ENCODE measurements around the gene PRKG1.

PRKG1 gene

DNA sequence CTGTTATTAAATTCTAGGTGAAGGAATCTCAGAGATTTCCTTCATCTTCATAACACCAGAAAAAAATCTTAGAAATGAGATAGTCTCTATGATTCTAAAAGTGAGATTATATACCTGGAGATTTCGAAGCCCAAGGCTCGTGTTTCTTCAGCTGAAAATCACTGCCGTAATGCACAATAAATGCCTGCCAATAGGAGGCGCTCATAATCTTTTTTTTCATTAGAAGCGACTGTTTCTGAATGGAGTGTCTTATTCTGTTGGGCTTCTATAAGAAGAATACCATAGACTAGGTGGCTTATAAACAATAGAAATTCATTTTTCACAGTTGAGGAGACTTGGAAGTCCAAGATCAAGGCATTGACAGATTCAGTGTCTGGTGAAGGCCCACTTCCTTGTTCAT, 294.7 kb downstream of the PRKG1 start:
- Histone ChIP-seq H3K4me3 (ENCODE audit: control insufficient read depth in 1 of 7, extremely low read depth in 1 of 7, insufficient read depth in 4 of 7, low read depth in 2 of 7, low read length in 6 of 7) (no peak overlapping the region), H3K36me3 (ENCODE audit: control insufficient read depth in 4 of 4, insufficient read depth in 4 of 4, low read length in 3 of 4) (no peaks in the 10 kb centered on the region), H3K27ac (ENCODE audit: insufficient read depth in 1 of 2, low read depth in 1 of 2, low read length in 2 of 2, poor library complexity in 1 of 2, severe bottlenecking in 2 of 2) (no peak overlapping the region), H3K9me3 (ENCODE audit: control extremely low read depth in 1 of 5, control insufficient read depth in 4 of 5, insufficient read depth in 2 of 5, low read depth in 1 of 5, low read length in 4 of 5) (no peaks in the 10 kb centered on the region), H3K4me1 (ENCODE audit: control extremely low read depth in 1 of 4, control insufficient read depth in 4 of 4, insufficient read depth in 4 of 4, low read length in 3 of 4) (no peaks in the 10 kb centered on the region), H3K27me3 (replicated peaks in 2 of 5; ENCODE audit: control insufficient read depth in 4 of 5, insufficient read depth in 5 of 5, low read length in 4 of 5) (no peaks in the 10 kb centered on the region)
- ChIA-PET CTCF (interaction anchor here (1.4 kb wide), 1 partner anchor 9 kb away, joined by 3 read pairs; no protein-coding TSS in a partner anchor), POLR2A (no interaction called here)
- DNase-seq: no peak
- WGBS (ENCODE audit: insufficient coverage): 98% methylated on average over 5 of the region's 5 CpGs

DNA sequence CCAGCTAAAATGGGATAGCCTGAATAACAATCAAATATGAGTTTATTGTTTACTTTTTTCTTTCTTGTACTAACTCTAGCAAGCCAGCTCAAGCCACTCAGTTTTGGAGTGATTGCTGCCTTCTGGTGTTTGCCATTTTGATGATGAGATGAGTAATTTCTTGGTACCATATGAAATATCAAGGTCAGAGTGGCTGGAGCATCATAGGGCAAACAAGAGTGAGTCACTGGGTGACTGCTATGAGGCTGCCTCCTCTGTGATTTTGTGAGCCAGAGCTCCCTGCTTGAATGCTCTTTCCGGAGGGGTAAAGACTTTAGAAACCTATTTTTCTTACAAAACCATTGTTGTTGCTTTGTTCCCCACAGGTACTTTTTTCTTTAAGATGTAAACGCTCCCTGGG, 295.6 kb downstream of the PRKG1 start:
- H3K4me1 ChIP-seq (ENCODE audit: control extremely low read depth in 1 of 4, control insufficient read depth in 4 of 4, insufficient read depth in 4 of 4, low read length in 3 of 4): no peaks in the 10 kb centered on the region
- WGBS (ENCODE audit: insufficient coverage): 100% methylated on average over 1 of the region's 2 CpGs
- no peaks in the 10 kb centered on the region for H3K9me3 ChIP-seq (ENCODE audit: control extremely low read depth in 1 of 5, control insufficient read depth in 4 of 5, insufficient read depth in 2 of 5, low read depth in 1 of 5, low read length in 4 of 5)
- no peak overlapping the region for H3K4me3 ChIP-seq (ENCODE audit: control insufficient read depth in 1 of 7, extremely low read depth in 1 of 7, insufficient read depth in 4 of 7, low read depth in 2 of 7, low read length in 6 of 7)
- H3K27me3 ChIP-seq (replicated peaks in 2 of 5; ENCODE audit: control insufficient read depth in 4 of 5, insufficient read depth in 5 of 5, low read length in 4 of 5): no peaks in the 10 kb centered on the region
- H3K36me3 ChIP-seq (ENCODE audit: control insufficient read depth in 4 of 4, insufficient read depth in 4 of 4, low read length in 3 of 4): no peaks in the 10 kb centered on the region
- POLR2A ChIA-PET: no interaction called here
- no peak overlapping the region for H3K27ac ChIP-seq (ENCODE audit: insufficient read depth in 1 of 2, low read depth in 1 of 2, low read length in 2 of 2, poor library complexity in 1 of 2, severe bottlenecking in 2 of 2)
- CTCF ChIA-PET: interaction anchor here (0.6 kb wide), 1 partner anchor 247 kb away, joined by 3 read pairs; no protein-coding TSS in a partner anchor
- DNase-seq: no peak

DNA sequence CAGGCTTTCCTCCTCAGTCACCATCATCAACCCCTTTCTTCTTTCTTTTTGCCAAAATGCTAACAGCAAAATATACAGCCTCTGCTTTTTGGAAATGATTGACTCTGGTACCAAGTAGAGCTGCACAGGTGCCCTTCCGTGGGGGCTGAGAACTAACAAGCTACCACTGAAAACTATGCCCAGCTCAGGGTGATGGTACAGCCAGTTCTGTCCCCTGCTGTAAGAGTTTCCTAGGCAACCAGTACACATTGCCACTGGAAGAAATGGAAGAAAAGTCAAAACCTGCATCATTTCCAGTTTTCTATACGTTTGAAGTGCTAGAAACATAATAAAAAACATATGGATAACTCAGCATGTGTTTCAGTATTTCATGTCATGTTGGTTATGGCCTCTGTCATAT, 297.5 kb downstream of the PRKG1 start:
- ChIA-PET CTCF (interaction anchor here (0.6 kb wide), 1 partner anchor 288 kb away, joined by 3 read pairs; no protein-coding TSS in a partner anchor), POLR2A (no interaction called here)
- no peaks in the 10 kb centered on the region for H3K27me3 ChIP-seq (replicated peaks in 2 of 5; ENCODE audit: control insufficient read depth in 4 of 5, insufficient read depth in 5 of 5, low read length in 4 of 5)
- WGBS (ENCODE audit: insufficient coverage): 91% methylated on average over 1 of the region's 2 CpGs
- DNase-seq: peak in 1 of 3 donors; percentile 6
- no peak overlapping the region for H3K27ac ChIP-seq (ENCODE audit: insufficient read depth in 1 of 2, low read depth in 1 of 2, low read length in 2 of 2, poor library complexity in 1 of 2, severe bottlenecking in 2 of 2)
- no peak overlapping the region for H3K4me3 ChIP-seq (ENCODE audit: control insufficient read depth in 1 of 7, extremely low read depth in 1 of 7, insufficient read depth in 4 of 7, low read depth in 2 of 7, low read length in 6 of 7)
- H3K4me1 ChIP-seq (ENCODE audit: control extremely low read depth in 1 of 4, control insufficient read depth in 4 of 4, insufficient read depth in 4 of 4, low read length in 3 of 4): no peaks in the 10 kb centered on the region
- H3K9me3 ChIP-seq (ENCODE audit: control extremely low read depth in 1 of 5, control insufficient read depth in 4 of 5, insufficient read depth in 2 of 5, low read depth in 1 of 5, low read length in 4 of 5): no peaks in the 10 kb centered on the region
- H3K36me3 ChIP-seq (ENCODE audit: control insufficient read depth in 4 of 4, insufficient read depth in 4 of 4, low read length in 3 of 4): no peaks in the 10 kb centered on the region

DNA sequence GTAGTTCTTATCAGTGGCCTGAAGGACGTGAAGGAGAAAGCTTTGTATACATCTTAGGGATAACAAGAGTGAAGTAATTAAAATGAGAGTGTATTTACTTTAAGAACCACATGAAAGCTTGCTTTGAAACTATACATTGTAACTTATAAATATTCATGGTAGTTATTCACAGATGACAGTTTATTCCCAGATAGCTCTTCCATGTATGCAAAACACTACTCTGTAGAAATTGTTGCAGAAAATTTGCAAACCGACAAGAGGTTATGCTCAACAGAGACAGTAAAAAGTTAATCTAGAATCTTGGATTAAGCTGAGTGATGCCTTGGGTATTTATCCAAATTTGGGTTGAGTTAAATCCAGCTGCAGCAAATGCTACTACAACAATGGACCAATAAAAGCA, 301.5 kb downstream of the PRKG1 start:
- Histone ChIP-seq H3K36me3 (ENCODE audit: control insufficient read depth in 4 of 4, insufficient read depth in 4 of 4, low read length in 3 of 4) (no peaks in the 10 kb centered on the region), H3K27me3 (replicated peaks in 2 of 5; ENCODE audit: control insufficient read depth in 4 of 5, insufficient read depth in 5 of 5, low read length in 4 of 5) (no peaks in the 10 kb centered on the region), H3K27ac (ENCODE audit: insufficient read depth in 1 of 2, low read depth in 1 of 2, low read length in 2 of 2, poor library complexity in 1 of 2, severe bottlenecking in 2 of 2) (no peak overlapping the region), H3K9me3 (ENCODE audit: control extremely low read depth in 1 of 5, control insufficient read depth in 4 of 5, insufficient read depth in 2 of 5, low read depth in 1 of 5, low read length in 4 of 5) (no peaks in the 10 kb centered on the region), H3K4me3 (ENCODE audit: control insufficient read depth in 1 of 7, extremely low read depth in 1 of 7, insufficient read depth in 4 of 7, low read depth in 2 of 7, low read length in 6 of 7) (no peak overlapping the region), H3K4me1 (ENCODE audit: control extremely low read depth in 1 of 4, control insufficient read depth in 4 of 4, insufficient read depth in 4 of 4, low read length in 3 of 4) (no peaks in the 10 kb centered on the region)
- ChIA-PET CTCF (interaction anchor here (0.9 to 1.3 kb wide), 2 partner anchors 9 to 14 kb away, joined by 3 to 4 read pairs; no protein-coding TSS in a partner anchor), POLR2A (no interaction called here)
- no CpG with 5 or more reads among the region's 2 CpGs for WGBS (ENCODE audit: insufficient coverage)
- DNase-seq: no peak

DNA sequence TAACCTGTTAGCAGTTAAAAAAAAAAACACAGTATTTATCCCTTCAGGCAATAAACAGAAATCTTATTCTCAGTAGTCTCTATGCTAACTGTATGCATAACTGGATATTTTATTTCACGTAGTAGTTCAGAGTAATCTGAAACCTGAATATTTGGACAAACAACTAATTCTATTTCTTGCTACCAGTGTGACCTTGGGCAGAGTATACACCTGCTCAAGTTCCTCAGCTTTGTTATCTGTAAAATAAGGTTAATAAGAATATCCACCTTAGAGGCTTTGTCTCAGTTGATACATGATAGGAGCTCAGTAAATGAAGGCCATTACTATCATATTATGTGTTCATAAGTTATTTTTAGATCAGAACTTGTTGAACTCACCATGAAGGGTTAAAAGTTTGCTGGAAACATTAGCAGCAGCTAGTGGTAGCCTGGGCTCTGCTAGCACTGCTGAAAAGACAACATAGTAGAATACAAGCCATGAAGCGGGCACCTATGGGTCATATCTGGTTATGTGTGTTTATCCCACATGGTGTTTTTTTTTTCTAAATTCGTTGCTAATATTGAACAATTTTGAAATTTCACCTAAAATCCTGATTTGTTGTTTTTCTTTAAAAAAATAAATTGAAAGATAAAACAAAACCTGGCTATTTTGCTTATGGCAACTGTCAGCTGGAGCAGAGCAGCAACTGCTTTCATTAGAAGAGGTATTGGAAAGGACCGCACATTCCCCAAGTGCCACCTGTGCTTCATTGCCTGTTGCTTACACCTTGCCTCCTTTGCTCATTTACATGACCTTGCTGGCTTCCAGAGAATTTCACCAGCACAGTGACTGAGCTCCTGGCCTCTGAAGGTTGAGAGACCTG, 303.0 kb downstream of the PRKG1 start:
- ChIA-PET CTCF (interaction anchor here (0.5 to 1.6 kb wide), 5 partner anchors 9 to 369 kb away, joined by 3 read pairs; no protein-coding TSS in a partner anchor), POLR2A (no interaction called here)
- H3K27ac ChIP-seq (ENCODE audit: insufficient read depth in 1 of 2, low read depth in 1 of 2, low read length in 2 of 2, poor library complexity in 1 of 2, severe bottlenecking in 2 of 2): no peak overlapping the region
- H3K4me1 ChIP-seq (ENCODE audit: control extremely low read depth in 1 of 4, control insufficient read depth in 4 of 4, insufficient read depth in 4 of 4, low read length in 3 of 4): no peaks in the 10 kb centered on the region
- H3K4me3 ChIP-seq (ENCODE audit: control insufficient read depth in 1 of 7, extremely low read depth in 1 of 7, insufficient read depth in 4 of 7, low read depth in 2 of 7, low read length in 6 of 7): no peak overlapping the region
- no peak for DNase-seq
- H3K27me3 ChIP-seq (replicated peaks in 2 of 5; ENCODE audit: control insufficient read depth in 4 of 5, insufficient read depth in 5 of 5, low read length in 4 of 5): no peaks in the 10 kb centered on the region
- 100% methylated on average over 1 of the region's 4 CpGs for WGBS (ENCODE audit: insufficient coverage)
- no peaks in the 10 kb centered on the region for H3K36me3 ChIP-seq (ENCODE audit: control insufficient read depth in 4 of 4, insufficient read depth in 4 of 4, low read length in 3 of 4)
- H3K9me3 ChIP-seq (ENCODE audit: control extremely low read depth in 1 of 5, control insufficient read depth in 4 of 5, insufficient read depth in 2 of 5, low read depth in 1 of 5, low read length in 4 of 5): no peaks in the 10 kb centered on the region

DNA sequence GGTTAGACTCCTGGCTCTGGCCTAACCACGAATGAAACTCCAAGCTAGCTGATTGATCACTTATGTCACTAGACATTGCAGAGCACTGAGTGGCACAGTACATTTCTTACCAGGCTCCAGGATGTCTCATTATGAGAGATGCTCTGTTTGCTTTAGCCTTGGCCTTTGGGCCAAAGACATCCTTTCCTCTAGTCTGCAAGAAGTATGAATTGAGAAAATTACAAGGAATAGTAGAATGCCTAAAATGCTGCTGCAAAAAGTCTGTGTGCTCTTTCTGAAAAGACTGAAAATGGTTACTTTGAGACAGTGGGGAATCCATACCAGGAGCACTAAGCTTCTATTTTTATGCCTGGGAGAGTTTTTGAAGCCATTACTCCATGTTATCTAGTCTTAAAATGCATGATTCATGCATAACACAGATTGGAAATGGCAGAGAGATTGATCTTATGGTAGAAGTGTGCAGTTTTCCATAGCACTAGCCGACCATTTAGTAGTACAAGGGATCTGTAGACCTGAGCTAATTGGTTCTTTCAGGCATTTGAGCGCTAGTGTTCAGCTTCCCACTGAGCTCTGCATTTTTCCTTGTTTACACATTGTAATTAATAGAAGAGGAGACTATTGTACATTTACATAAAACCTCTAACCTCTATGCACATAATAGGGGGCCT, 303.8 kb downstream of the PRKG1 start:
- Histone ChIP-seq H3K4me3 (ENCODE audit: control insufficient read depth in 1 of 7, extremely low read depth in 1 of 7, insufficient read depth in 4 of 7, low read depth in 2 of 7, low read length in 6 of 7) (no peak overlapping the region), H3K36me3 (ENCODE audit: control insufficient read depth in 4 of 4, insufficient read depth in 4 of 4, low read length in 3 of 4) (no peaks in the 10 kb centered on the region), H3K4me1 (ENCODE audit: control extremely low read depth in 1 of 4, control insufficient read depth in 4 of 4, insufficient read depth in 4 of 4, low read length in 3 of 4) (no peaks in the 10 kb centered on the region), H3K9me3 (ENCODE audit: control extremely low read depth in 1 of 5, control insufficient read depth in 4 of 5, insufficient read depth in 2 of 5, low read depth in 1 of 5, low read length in 4 of 5) (no peaks in the 10 kb centered on the region), H3K27ac (ENCODE audit: insufficient read depth in 1 of 2, low read depth in 1 of 2, low read length in 2 of 2, poor library complexity in 1 of 2, severe bottlenecking in 2 of 2) (no peak overlapping the region), H3K27me3 (replicated peaks in 2 of 5; ENCODE audit: control insufficient read depth in 4 of 5, insufficient read depth in 5 of 5, low read length in 4 of 5) (no peaks in the 10 kb centered on the region)
- no peak for DNase-seq
- WGBS (ENCODE audit: insufficient coverage): 100% methylated on average over 2 of the region's 3 CpGs
- ChIA-PET CTCF (interaction anchor here (0.5 to 1.6 kb wide), 4 partner anchors 10 to 368 kb away, joined by 3 read pairs; no protein-coding TSS in a partner anchor), POLR2A (no interaction called here)

DNA sequence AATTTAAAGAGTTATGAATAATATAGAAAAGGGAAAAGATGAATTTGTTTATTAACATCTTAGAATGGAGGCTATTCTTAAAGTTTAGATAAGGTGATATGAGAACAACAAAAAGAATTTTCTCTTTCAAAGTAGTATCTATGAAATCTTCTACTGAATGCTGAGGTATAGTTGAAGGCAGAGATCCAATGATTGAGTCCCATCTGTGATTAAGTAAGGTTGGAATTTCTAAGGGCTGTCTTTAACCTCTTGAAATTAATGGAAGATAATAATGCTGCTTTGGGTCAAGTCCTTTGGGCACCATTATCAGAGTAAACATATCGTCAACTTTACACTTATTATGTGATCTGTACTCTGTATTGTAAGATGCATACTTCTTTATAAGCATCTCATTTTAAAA, 307.9 kb downstream of the PRKG1 start:
- CTCF ChIA-PET: no interaction called here
- WGBS (ENCODE audit: insufficient coverage): no CpG with 5 or more reads among the region's 1 CpG

More for the DNA sequence above, 307.9 kb downstream of the PRKG1 start:
- Histone ChIP-seq H3K36me3 (ENCODE audit: control insufficient read depth in 4 of 4, insufficient read depth in 4 of 4, low read length in 3 of 4) (no peaks in the 10 kb centered on the region), H3K4me3 (ENCODE audit: control insufficient read depth in 1 of 7, extremely low read depth in 1 of 7, insufficient read depth in 4 of 7, low read depth in 2 of 7, low read length in 6 of 7) (no peak overlapping the region), H3K27me3 (replicated peaks in 2 of 5; ENCODE audit: control insufficient read depth in 4 of 5, insufficient read depth in 5 of 5, low read length in 4 of 5) (no peaks in the 10 kb centered on the region), H3K9me3 (ENCODE audit: control extremely low read depth in 1 of 5, control insufficient read depth in 4 of 5, insufficient read depth in 2 of 5, low read depth in 1 of 5, low read length in 4 of 5) (no peaks in the 10 kb centered on the region), H3K27ac (ENCODE audit: insufficient read depth in 1 of 2, low read depth in 1 of 2, low read length in 2 of 2, poor library complexity in 1 of 2, severe bottlenecking in 2 of 2) (no peak overlapping the region), H3K4me1 (ENCODE audit: control extremely low read depth in 1 of 4, control insufficient read depth in 4 of 4, insufficient read depth in 4 of 4, low read length in 3 of 4) (no peaks in the 10 kb centered on the region)
- POLR2A ChIA-PET: no interaction called here
- no peak for DNase-seq

All from common myeloid progenitor, CD34-positive (primary cell).